Measurements from ENCODE around the gene MASP1. TPM values are rescaled to one million over a fixed set of nuclear protein-coding genes. Genes with fewer than 3 reads are reported as not detected.
A peak's percentile ranks its signal among the peaks of the same experiment; 100 is the strongest.

Gene MASP1
- total and polyA plus RNA-seq, 8 donors, result 0.42 to 8.0 (median 6.2) TPM

GRCh38 chr3:187212196-187212545 is 79.4 kb downstream of the MASP1 start:
- Histone ChIP-seq H3K9me3 (peaks cover 0 to 2% of the 10 kb centered on the region in 2 donors), H3K4me3 (no peak overlapping the region), H3K4me1 (peaks cover 0 to 4% of the 10 kb centered on the region in 2 donors), H3K36me3 (no peaks in the 10 kb centered on the region), H3K27ac (peak overlapping the region in 1 of 2 donors; percentile 53), H3K27me3 (no peaks in the 10 kb centered on the region)
- no peak for TF ChIP-seq CTCF (IDR thresholded peaks at IDR 0.05)
- intact Hi-C loops (cut with DNase I), result no loop called here
- ATAC-seq (no peak), DNase-seq (no peak)

- no peak for TF ChIP-seq CTCF (IDR thresholded peaks at IDR 0.05)
- H3K4me3 ChIP-seq, result no peak overlapping the region
- intact Hi-C loops (cut with DNase I), result no loop called here
- ATAC-seq (peak; percentile 29), DNase-seq (no peak)
- no peaks in the 10 kb centered on the region for H3K27me3 ChIP-seq
- peaks cover 0 to 4% of the 10 kb centered on the region in 2 donors for H3K4me1 ChIP-seq
- H3K36me3 ChIP-seq, result no peaks in the 10 kb centered on the region
- peak overlapping the region in 1 of 2 donors; percentile 53 for H3K27ac ChIP-seq
- H3K9me3 ChIP-seq, result peaks cover 0 to 4% of the 10 kb centered on the region in 2 donors
Measured at GRCh38 chr3:187211532-187212195, 79.9 kb downstream of the MASP1 start.

GRCh38 chr3:187210545-187211327 is 80.8 kb downstream of the MASP1 start:
- intact Hi-C loops (cut with DNase I), result no loop called here
- Histone ChIP-seq H3K36me3 (no peaks in the 10 kb centered on the region), H3K27me3 (no peaks in the 10 kb centered on the region), H3K27ac (peak overlapping the region in 1 of 2 donors; percentile 27), H3K4me3 (no peak overlapping the region), H3K4me1 (peaks cover 0 to 4% of the 10 kb centered on the region in 2 donors), H3K9me3 (peaks cover 0 to 4% of the 10 kb centered on the region in 2 donors)
- ATAC-seq, result peak; percentile 24
- peak in 2 of 4 donors; percentile 47 to 53 for DNase-seq
- no peak for TF ChIP-seq CTCF (IDR thresholded peaks at IDR 0.05)

- intact Hi-C loops (cut with DNase I), result no loop called here
- ATAC-seq, result no peak
- H3K36me3 ChIP-seq, result no peaks in the 10 kb centered on the region
- H3K4me3 ChIP-seq, result no peak overlapping the region
- TF ChIP-seq CTCF (IDR thresholded peaks at IDR 0.05), result no peak
- peaks cover 0 to 4% of the 10 kb centered on the region in 2 donors for H3K9me3 ChIP-seq
- H3K27ac ChIP-seq, result peak overlapping the region in 1 of 2 donors; percentile 22
- DNase-seq, result no peak
- peaks cover 0 to 4% of the 10 kb centered on the region in 2 donors for H3K4me1 ChIP-seq
- no peaks in the 10 kb centered on the region for H3K27me3 ChIP-seq
Measured at GRCh38 chr3:187210091-187210490, 81.4 kb downstream of the MASP1 start.

GRCh38 chr3:187209491-187209890 is 82.0 kb downstream of the MASP1 start:
- Histone ChIP-seq H3K36me3 (no peaks in the 10 kb centered on the region), H3K4me1 (peaks cover 0 to 4% of the 10 kb centered on the region in 2 donors), H3K4me3 (no peak overlapping the region), H3K9me3 (peaks cover 0 to 4% of the 10 kb centered on the region in 2 donors), H3K27me3 (no peaks in the 10 kb centered on the region), H3K27ac (peak overlapping the region in 1 of 2 donors; percentile 22)
- ATAC-seq (no peak), DNase-seq (no peak)
- no peak for TF ChIP-seq CTCF (IDR thresholded peaks at IDR 0.05)
- intact Hi-C loops (cut with DNase I), result no loop called here

All from left lung (tissue), 10 donors.